ENCODE measurements around the gene S100A8.

Gene S100A8

DNA sequence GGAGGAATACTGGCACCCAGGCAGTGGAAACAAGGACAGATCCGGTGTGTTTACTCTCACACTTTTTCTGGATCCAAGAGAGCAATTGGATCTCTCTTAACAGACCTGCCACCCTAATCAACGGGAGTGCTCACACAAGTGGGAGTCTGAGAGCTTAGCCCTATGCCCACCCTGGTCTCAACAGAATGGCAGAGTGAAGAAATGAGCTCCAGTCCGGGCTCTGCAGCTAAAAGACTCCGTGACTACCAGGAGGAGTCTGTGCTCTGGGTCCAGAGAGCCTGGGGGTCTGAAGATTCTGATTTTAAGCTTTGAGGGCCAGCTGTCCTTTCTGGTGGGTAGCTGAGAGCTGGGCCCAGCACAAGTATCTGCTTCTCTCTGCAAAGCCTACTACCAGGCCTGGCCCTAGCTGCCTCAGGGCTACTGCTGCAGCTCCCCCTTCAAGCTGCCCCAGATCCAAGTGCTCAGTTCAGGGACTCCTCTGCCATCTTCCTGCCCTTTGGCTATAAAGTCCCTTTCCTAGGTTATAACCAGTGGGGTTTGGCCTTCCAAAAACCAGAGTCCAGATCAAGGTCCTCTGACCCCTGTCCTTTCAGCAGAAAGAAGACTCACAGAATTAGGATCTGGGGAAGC, 29.3 kb downstream of the S100A8 start:
- no peaks in the 10 kb centered on the region for H3K36me3 ChIP-seq (ENCODE audit: low read length)
- H3K4me3 ChIP-seq (ENCODE audit: insufficient read depth, low read length, poor library complexity, severe bottlenecking) = no peak overlapping the region
- H3K27me3 ChIP-seq (ENCODE audit: low read length) = no peaks in the 10 kb centered on the region
- no peak overlapping the region for H3K27ac ChIP-seq (ENCODE audit: low read depth, low read length)
- H3K4me2 ChIP-seq (ENCODE audit: low read depth, low read length, poor library complexity, severe bottlenecking) = no peak overlapping the region
- no peak overlapping the region for H3K9ac ChIP-seq (ENCODE audit: low read length)
- no peaks in the 10 kb centered on the region for H3K79me2 ChIP-seq (ENCODE audit: insufficient read depth, low read length)
- TF ChIP-seq, protein P1, sequence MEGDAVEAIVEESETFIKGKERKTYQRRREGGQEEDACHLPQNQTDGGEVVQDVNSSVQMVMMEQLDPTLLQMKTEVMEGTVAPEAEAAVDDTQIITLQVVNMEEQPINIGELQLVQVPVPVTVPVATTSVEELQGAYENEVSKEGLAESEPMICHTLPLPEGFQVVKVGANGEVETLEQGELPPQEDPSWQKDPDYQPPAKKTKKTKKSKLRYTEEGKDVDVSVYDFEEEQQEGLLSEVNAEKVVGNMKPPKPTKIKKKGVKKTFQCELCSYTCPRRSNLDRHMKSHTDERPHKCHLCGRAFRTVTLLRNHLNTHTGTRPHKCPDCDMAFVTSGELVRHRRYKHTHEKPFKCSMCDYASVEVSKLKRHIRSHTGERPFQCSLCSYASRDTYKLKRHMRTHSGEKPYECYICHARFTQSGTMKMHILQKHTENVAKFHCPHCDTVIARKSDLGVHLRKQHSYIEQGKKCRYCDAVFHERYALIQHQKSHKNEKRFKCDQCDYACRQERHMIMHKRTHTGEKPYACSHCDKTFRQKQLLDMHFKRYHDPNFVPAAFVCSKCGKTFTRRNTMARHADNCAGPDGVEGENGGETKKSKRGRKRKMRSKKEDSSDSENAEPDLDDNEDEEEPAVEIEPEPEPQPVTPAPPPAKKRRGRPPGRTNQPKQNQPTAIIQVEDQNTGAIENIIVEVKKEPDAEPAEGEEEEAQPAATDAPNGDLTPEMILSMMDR (IDR thresholded peaks at IDR 0.05; ENCODE audit: insufficient read depth, low read length, poor library complexity, severe bottlenecking) = no peak
- TF ChIP-seq EZH2phosphoT487 (conservative IDR thresholded peaks at IDR 0.05; ENCODE audit: low read length) = no peak
- H3F3A ChIP-seq (ENCODE audit: insufficient read depth) = no peaks in the 10 kb centered on the region
- no peaks in the 10 kb centered on the region for H3K9me3 ChIP-seq (ENCODE audit: insufficient read depth, low read length)
- no peaks in the 10 kb centered on the region for H4K20me1 ChIP-seq (ENCODE audit: low read depth, low read length)
- no peaks in the 10 kb centered on the region for H3K9me2 ChIP-seq (replicated peaks; ENCODE audit: insufficient read depth, low read length)
- no peak overlapping the region for H2AFZ ChIP-seq (ENCODE audit: low read depth, low read length, severe bottlenecking)

DNA sequence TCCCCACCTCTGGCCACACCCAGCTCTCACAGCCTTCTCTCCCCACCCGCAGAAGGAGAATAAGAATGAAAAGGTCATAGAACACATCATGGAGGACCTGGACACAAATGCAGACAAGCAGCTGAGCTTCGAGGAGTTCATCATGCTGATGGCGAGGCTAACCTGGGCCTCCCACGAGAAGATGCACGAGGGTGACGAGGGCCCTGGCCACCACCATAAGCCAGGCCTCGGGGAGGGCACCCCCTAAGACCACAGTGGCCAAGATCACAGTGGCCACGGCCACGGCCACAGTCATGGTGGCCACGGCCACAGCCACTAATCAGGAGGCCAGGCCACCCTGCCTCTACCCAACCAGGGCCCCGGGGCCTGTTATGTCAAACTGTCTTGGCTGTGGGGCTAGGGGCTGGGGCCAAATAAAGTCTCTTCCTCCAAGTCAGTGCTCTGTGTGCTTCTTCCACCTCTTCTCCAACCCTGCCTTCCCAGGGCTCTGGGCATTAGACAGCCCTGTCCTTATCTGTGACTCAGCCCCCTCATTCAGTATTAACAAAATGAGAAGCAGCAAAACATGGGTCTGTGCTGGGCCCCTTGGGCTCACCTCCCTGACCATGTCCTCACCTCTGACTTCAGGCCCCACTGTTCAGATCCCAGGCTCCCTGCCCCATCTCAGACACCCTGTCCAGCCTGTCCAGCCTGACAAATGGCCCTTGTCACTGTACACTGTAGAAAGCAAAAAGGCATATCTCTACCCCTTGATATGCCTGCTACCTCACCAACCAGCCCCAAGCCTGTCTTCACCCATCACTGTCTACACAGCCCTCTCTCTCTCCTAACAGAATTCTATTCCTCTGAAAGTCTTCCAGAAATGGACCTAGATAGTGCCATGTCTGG, 30.0 kb downstream of the S100A8 start:
- Histone ChIP-seq H3K4me3 (ENCODE audit: insufficient read depth, low read length, poor library complexity, severe bottlenecking) (no peak overlapping the region), H2AFZ (ENCODE audit: low read depth, low read length, severe bottlenecking) (no peak overlapping the region), H3K36me3 (ENCODE audit: low read length) (no peaks in the 10 kb centered on the region), H3K27ac (ENCODE audit: low read depth, low read length) (no peak overlapping the region), H4K20me1 (ENCODE audit: low read depth, low read length) (no peaks in the 10 kb centered on the region), H3F3A (ENCODE audit: insufficient read depth) (no peaks in the 10 kb centered on the region), H3K9me3 (ENCODE audit: insufficient read depth, low read length) (no peaks in the 10 kb centered on the region), H3K27me3 (ENCODE audit: low read length) (no peaks in the 10 kb centered on the region), H3K9ac (ENCODE audit: low read length) (no peak overlapping the region), H3K9me2 (replicated peaks; ENCODE audit: insufficient read depth, low read length) (no peaks in the 10 kb centered on the region), H3K79me2 (ENCODE audit: insufficient read depth, low read length) (no peaks in the 10 kb centered on the region), H3K4me2 (ENCODE audit: low read depth, low read length, poor library complexity, severe bottlenecking) (no peak overlapping the region)
- TF ChIP-seq EZH2phosphoT487 (conservative IDR thresholded peaks at IDR 0.05; ENCODE audit: low read length) = no peak
- TF ChIP-seq, protein P1 (IDR thresholded peaks at IDR 0.05; ENCODE audit: insufficient read depth, low read length, poor library complexity, severe bottlenecking) = no peak

DNA sequence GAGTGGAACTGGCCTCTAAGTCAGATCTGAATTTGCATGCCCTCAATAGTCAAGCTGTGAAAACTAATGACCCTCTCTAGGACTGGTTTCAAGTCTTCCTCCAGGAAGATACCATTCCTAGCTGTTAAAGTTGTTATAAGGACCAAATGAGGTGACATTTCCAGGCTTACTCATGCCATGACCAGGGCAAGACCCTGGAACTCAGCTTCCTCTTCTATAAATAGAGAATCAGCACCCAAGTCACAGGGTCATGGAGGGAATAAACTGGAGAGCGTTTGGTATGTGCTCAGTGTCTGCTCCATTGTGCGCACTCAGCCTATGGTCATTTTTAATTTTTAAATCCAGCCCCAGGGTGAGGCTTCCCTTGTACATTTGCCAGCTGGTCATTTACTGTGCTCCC, 30.7 kb downstream of the S100A8 start:
- Histone ChIP-seq H3K27ac (ENCODE audit: low read depth, low read length) (no peak overlapping the region), H3K4me3 (ENCODE audit: insufficient read depth, low read length, poor library complexity, severe bottlenecking) (no peak overlapping the region), H3K27me3 (ENCODE audit: low read length) (no peaks in the 10 kb centered on the region), H2AFZ (ENCODE audit: low read depth, low read length, severe bottlenecking) (no peak overlapping the region), H3K4me2 (ENCODE audit: low read depth, low read length, poor library complexity, severe bottlenecking) (no peak overlapping the region), H3K9me3 (ENCODE audit: insufficient read depth, low read length) (no peaks in the 10 kb centered on the region), H3K36me3 (ENCODE audit: low read length) (no peaks in the 10 kb centered on the region), H4K20me1 (ENCODE audit: low read depth, low read length) (no peaks in the 10 kb centered on the region), H3K9ac (ENCODE audit: low read length) (no peak overlapping the region), H3K79me2 (ENCODE audit: insufficient read depth, low read length) (no peaks in the 10 kb centered on the region), H3K9me2 (replicated peaks; ENCODE audit: insufficient read depth, low read length) (no peaks in the 10 kb centered on the region), H3F3A (ENCODE audit: insufficient read depth) (no peaks in the 10 kb centered on the region)
- TF ChIP-seq, protein P1 (IDR thresholded peaks at IDR 0.05; ENCODE audit: insufficient read depth, low read length, poor library complexity, severe bottlenecking) = no peak
- no peak for TF ChIP-seq EZH2phosphoT487 (conservative IDR thresholded peaks at IDR 0.05; ENCODE audit: low read length)
